EH (cell line): Measurements from ENCODE around the gene MRPS16.
A peak's percentile ranks its signal among the peaks of the same experiment; 100 is the strongest.
"Not testable (repeated sequence)": the region's sequence is repeated elsewhere in the genome, so short reads cannot be mapped to it uniquely, and the experiment has no call there.

Experiments used
- DNase-seq: peaks from one replicate; pipeline ENCODE4 v3.0.0-alpha.2; 2015; ENCODE audit warnings: low read depth

Gene MRPS16

DNA sequence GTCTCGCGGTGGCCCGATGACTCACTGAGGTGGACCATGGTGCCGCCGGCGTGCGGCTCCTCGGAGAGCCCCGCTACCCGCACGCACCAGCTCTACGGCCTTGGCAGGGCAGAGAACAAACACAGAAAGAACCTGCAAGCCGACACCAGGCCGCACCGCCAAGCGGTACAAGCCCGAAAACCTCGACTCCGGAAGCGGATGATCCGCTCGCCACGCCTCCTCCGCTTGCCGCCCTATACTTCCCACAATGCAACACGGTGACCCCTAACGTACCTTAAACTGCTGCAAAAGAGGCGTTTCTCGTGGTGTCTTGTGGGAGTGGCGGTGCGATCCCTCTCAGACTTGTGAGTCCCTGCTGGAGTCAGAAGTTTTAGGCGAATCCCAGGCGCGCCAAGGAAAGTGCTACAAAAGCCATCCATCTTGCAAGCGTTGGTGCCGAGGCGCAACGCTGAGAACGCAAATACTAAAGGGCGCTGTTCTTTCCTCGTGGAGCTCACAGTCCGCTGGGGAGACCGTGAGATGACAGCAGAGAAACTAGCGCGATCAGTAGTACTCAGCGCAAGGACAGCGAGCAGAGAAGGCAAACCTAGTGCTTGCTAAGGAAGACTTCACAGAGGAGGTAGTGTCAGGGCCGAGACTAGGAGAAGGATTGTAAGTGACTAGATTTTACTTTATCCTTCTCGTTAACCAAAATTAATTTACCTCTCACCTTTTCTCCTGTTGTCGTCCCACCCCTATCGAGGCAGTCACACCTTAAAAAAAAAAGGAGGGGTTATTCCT lies at the start of gene MRPS16:
Gene MRPS16 (minus strand): TSS at position 200 of the 780 bp plus-strand sequence. CDS start 162 bp downstream, at position 38.
- peak; percentile 97 for DNase-seq

DNA sequence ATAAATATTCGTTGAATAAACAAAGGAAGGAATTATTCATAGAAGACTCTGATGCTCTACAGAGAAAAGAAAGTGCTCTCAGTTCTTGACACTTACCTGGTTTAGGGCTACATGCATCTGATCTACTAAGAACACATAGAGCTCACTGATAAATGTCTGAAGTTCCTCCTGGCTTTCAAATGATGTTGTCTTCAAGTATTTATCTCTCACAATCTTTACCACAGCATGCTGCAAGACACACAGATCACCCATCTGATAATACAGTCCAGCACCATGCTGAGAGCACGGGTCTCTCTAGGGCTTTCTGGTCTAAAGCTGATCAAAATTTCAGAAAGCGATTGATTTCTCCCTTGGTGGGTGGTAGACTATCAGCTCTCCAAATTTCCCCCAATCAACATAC lies 44.5 kb upstream of the MRPS16 start:
- no peak for DNase-seq

- no peak for DNase-seq
Measured at GRCh38 chr10:73293461-73293860, 41.0 kb upstream of the MRPS16 start.

DNA sequence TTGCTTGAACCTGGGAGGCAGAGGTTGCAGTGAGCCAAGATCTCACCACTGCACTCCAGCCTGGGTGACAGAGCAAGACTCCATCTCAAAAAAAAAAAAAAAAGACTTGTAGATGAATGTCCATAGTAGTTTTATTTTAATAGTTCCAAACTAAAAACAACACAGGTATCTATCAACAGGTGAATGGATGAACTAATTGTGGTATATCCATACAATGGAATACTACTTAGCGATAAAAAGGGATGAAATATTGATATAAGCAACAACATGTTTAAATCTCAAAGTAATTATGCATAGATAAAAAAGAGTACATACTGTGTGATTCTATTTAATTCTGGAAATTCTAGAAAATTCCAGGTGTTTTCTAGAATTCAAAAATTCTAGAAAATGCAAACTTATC lies 37.5 kb upstream of the MRPS16 start:
- DNase-seq = no peak

- no peak for DNase-seq
Measured at GRCh38 chr10:73287441-73287840, 35.0 kb upstream of the MRPS16 start.

- no peak for DNase-seq
Measured at GRCh38 chr10:73281097-73281496, 28.7 kb upstream of the MRPS16 start.

DNA sequence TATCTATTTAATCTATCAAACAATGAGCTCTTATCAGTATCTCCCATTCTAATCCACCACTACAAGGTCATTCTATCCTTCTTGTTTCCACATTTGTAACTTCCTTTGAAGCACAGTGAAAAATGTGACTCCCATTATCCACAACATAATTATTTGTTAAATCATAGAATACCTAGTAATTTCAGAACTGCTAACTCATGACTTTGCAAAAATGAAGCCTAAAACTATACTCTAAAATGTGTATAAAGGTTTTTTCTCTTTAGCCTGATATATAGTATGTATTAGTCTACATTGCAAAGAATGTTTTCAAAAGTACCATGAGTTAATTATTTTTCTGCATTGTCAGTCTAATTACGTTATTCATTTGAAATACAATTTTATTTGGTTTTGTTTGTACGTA lies 12.0 kb upstream of the MRPS16 start:
- DNase-seq = no peak

DNA sequence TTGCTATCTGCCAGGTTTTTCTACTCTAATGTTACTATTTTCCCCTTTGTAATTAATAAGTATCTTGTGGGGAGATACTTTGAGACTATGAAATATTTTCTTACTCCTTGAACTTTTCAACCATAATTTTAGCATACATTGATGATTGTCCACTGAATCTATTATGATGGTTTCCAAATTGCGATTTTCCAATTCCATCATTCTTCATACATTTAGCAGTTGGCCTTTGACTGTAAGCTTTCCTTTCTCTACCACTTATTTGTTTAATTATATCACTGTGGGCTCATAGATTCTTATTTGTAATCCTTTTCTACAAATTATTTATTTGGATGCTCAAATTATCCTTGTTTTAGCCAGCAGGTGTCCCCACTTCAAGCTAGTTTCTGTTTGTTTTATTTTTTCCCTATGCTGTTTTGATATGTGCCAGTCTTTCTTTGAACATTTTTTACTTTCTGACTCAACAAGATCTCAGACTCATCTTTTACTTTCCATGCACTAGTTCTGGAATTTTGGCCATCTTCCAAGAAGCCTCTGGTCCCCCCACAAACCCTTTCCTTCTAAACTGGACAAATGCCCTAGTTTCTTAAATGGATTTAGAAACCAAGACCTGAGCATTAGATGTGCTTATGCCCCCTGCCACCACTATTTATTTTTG lies 11.4 kb upstream of the MRPS16 start:
- peak; percentile 63 for DNase-seq

DNA sequence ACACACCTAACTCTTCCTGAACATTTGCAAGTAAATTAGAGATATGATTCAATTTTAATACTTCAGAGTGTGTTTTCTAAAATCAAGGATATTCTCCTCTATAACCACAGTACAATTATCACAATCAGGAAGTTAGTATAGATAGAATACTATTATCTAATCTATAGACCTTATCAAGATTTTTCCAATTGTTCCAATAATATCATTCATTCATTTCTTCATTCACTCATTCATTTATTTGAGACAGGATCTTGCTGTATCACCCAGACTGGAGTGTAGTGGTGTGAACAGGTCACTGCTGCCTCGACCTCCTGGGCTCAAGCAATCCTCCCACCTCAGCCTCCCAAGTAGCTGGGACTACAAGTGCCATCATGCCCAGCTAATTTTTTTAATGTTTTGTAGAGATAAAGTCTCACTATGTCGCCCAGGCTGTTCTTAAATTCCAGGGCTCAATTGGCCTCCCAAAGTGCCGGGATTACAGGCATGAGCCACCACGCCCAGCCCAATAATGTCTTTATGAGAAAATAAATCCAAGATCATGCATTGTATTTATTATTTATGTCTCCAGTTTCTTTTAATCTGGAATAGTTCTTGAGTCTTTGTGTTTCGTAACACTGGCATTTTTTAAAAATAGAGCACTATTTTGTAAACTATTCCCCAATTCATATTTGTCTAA lies 10.6 kb upstream of the MRPS16 start:
- DNase-seq = no peak

- peak; percentile 81 for DNase-seq
Measured at GRCh38 chr10:73262105-73262730, 9.8 kb upstream of the MRPS16 start.

DNA sequence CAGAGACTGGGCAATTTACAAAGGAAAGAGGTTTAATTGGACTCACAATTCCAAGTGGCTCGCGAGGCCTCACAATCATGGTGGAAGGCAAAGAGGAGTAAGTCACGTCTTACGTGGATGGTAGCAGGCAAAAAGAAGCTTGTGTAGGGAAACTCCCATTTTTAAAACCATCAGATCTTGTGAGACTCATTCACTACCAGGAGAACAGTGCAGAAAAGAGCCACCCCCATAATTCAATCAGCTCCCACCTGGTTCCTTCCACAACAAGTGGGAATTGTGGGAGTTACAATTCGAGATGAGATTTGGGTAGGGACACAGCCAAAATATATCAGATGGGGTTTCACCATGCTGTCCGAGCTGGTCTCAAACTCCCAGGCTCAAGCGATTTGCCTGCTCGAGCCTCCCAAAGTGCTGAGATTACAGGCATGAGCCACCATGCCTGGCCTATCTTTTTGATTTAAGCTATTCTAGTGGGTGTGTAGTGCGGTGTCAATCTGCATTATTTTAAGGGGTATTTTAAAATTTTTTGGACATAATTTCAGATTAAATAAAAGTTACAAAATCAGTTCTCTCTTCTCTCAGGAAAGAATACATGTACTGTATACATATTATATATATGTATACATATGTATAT lies 9.0 kb upstream of the MRPS16 start:
- no peak for DNase-seq

DNA sequence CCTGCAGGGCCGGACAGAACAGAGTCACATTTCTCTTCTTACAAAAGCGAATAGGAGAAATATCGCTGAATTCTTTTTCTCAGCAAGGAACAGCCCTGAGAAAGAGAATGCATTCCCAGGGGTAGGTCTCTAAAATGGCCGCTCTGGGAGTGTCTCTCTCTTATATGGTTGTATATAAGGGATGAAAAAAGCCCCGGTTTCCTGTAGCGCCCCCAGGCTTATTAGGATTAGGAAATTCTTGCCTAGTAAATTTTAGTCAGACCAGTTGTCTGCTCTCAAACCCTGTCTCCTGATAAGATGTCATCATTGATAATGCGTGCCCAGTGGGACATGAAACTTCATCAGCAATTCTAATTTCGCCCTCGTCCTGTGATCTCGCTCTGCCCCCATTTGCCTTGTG lies 6.2 kb upstream of the MRPS16 start:
- DNase-seq = not testable (repeated sequence)

- DNase-seq = no peak
Measured at GRCh38 chr10:73253225-73253555, 746 bp upstream of the MRPS16 start.

GRCh38 chr10:73251683-73252444 lies 580 bp downstream of the MRPS16 start:
- no peak for DNase-seq

- DNase-seq = peak; percentile 11
Measured at GRCh38 chr10:73248259-73248724, 4.2 kb downstream of the MRPS16 start.

- no peak for DNase-seq
Measured at GRCh38 chr10:73247509-73248258, 4.8 kb downstream of the MRPS16 start.

GRCh38 chr10:73246646-73247508 lies 5.6 kb downstream of the MRPS16 start, which contains the start of gene DNAJC9:
Gene DNAJC9 (minus strand): TSS chr10:73247255. CDS start chr10:73247189, 66 bp downstream.
- peak; percentile 91 for DNase-seq

- DNase-seq = no peak
Measured at GRCh38 chr10:73246322-73246645, 6.2 kb downstream of the MRPS16 start.

DNA sequence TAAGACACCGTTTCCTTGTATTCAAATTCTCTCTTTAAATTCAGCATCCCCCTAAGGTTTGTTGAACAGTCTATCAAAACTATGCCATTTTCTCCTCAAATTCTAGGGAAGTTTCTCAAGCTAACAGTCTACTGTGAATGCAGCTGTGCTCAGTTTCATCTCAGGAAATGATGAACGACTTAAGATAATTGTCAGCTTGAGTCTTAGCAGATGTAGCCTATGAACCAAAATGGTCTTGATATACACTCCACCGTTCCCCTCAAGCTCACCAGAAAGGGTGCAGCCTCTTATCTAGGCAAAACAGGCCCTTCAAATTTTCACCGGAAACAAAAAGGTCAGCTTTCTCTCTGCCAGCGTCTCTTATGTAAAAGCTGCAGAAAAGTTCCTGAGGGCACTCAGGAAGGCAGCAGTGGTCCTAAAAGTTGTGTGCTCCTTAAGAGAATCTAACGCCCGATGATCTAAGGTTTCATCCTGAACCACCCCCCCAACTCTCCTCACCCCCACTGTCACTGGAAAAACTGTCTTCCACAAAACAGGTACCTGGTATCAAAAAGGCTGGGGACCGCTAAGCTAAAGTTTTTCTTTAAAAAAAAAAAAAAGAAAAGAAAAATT lies 7.5 kb downstream of the MRPS16 start:
- no peak for DNase-seq
